Renal cortex interstitium (tissue), 15 donors: ENCODE data around the gene DYTN. TPM values are rescaled to one million over a fixed set of nuclear protein-coding genes. Genes with fewer than 3 reads are reported as not detected.
"Not testable (repeated sequence)": the region's sequence is repeated elsewhere in the genome, so short reads cannot be mapped to it uniquely, and the experiment has no call there.

Source experiments
- DNase-seq, 11 donors: peaks; one replicate each; pipeline ENCODE4 v3.0.0-alpha.2; 2013; ENCODE audit warnings: low read depth in 9 of 11, low spot score in 4 of 11; ENCODE audit errors: extremely low read depth in 1 of 11
- long read RNA-seq, 16 experiments: transcript quantifications; one replicate each; lab custom pipeline, GENCODE V29; 2026
- polyA plus RNA-seq, 3 donors: library from polyadenylated mRNA; unstranded; fragments of 120-200 nt; gene quantifications; one replicate each; pipeline ENCODE4 v1.2.1, GENCODE V29; 2013; ENCODE audit not compliant: insufficient read length in 3 of 3

DYTN gene, protein sequence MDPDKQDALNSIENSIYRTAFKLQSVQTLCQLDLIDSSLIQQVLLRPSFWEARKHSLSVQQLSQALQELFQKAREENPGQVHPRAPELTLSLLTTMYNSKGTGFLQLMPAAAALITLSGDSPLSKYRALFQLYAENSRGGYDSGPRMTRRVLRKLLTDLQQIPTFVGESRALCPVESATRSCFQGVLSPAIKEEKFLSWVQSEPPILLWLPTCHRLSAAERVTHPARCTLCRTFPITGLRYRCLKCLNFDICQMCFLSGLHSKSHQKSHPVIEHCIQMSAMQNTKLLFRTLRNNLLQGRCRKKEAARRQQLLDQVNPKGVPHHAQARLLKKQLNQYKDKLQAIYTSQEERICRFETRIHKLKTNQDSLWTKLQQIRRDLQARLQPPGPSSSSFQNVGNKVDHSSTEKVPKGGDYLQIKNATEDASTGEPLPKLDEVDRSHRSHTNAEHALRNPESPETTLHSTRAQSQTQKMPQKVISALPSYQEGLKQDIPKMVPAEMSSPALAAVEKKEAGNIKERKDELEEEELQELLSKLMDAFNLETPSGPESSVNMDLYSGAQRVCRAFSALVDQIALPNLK
- under 1 TPM in 1 of 3 donors, not detected in 2; 0.31 TPM for polyA plus RNA-seq
- long read RNA-seq, donor 1 = 0 reads
- long read RNA-seq, donor 2 = 0 reads
- long read RNA-seq, donor 3 = 0 reads
- long read RNA-seq, donor 4 = 0 reads
- long read RNA-seq, donor 5 = 0 reads
- long read RNA-seq, donor 6 = 0 reads
- long read RNA-seq, donor 7 = 0 reads
- long read RNA-seq, donor 8 = 0 reads
- long read RNA-seq, donor 9 = 0 reads
- long read RNA-seq, donor 10 = 0 reads
- long read RNA-seq, donor 11 = 0 reads
- long read RNA-seq, donor 12 = 0 reads
- long read RNA-seq, donor 13 = 0 reads
- long read RNA-seq, donor 14 = 0 reads
- long read RNA-seq, donor 15 = 0 reads
- long read RNA-seq, donor 16 = 0 reads

DNA sequence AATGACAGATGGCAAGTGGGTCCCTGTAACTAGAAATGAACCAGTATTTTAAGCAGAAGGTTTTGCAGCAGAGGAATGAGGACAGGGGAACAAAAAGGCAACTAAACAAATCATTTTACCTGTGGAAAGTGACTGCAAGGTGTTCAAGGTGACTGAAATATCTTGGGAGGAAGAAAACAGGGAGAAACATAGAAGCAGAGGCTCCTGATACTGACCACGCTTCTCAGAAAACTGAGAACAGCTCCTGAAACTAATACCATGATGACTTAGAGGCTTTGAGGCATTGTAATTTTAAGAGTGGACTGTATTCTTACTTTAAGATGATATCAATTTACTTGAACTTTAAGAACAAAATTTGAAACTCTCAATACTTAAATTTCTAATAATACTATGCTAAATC, at the start of gene DYTN:
DYTN (minus strand) TSS at position 101 of the 400 bp plus-strand sequence. CDS start 117 bp downstream, outside the sequence.
- no peak for DNase-seq

DNA sequence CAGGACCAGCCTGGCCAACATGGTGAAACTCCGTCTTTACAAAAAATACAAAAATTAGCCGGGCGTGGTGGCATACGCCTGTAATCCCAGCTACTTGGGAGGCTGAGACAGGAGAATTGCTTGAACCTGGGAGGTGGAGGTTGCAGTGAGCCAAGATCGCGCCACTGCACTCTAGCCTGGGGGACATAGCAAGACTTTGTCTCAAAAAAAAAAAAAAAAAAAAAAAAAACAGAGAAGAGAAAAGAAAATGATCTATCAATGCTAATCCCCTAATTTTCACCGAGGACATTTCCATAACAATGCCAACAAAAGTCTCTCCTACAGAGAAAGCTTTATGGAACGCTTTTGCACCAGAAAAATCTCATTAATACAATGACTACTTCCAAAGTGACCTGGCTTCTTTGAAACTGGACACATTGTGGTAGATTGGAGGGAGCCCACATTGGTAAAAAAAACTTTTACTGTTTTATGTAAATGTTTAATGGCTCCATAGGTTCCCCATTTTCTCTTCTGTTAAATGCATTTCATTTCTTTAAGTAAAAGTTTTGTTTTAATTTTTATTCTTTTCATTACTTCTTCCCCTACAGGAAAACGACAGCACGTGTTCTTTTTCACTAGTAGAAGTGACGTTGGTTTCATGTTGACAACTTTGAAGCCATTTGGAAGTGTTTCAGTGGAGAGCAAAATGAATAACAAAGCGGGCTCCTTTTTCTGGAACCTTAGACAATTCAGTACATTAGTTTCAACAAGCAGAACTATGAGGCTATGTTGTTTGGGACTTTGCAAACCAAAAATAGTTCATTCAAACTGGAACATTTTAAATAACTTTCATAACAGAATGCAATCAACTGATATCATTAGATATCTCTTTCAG, 48.1 kb upstream of the DYTN start:
- DNase-seq = no peak

- peak; percentile 78 to 98 (median 91) for DNase-seq
Observed at GRCh38 chr2:206765242-206766056, 47.3 kb upstream of the DYTN start, which contains the start of the genes FASTKD2 and MDH1B. TSS of gene FASTKD2 (plus strand) at chr2:206765606. CDS start at chr2:206766694, 1,088 bp downstream. TSS of gene MDH1B (minus strand) at chr2:206765328. CDS start at chr2:206765271, 57 bp downstream.

GRCh38 chr2:206764673-206765241, 46.6 kb upstream of the DYTN start:
- peak in 1 of 11 donors; percentile 6 for DNase-seq

DNA sequence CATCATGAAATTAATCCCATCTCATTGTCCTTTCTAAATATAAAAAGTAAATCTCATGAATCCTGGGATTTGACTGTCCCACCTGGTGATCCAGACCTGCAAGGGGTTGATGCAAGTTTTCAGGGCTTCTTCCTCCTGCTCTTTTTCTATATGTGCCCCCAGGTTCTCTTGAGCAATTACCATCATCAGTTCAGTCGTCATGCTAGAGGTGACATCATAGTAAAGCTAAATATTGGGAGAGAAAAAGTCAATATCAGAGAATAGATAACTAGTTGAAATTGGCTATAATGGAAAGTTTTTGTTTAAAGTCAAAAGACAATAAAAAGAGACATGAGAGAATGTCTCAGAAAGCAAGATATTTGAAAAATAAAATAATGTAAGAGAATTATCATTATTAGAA, 38.6 kb upstream of the DYTN start:
- no peak for DNase-seq

- DNase-seq = no peak
Observed at GRCh38 chr2:206740800-206741199, 22.6 kb upstream of the DYTN start.

DNA sequence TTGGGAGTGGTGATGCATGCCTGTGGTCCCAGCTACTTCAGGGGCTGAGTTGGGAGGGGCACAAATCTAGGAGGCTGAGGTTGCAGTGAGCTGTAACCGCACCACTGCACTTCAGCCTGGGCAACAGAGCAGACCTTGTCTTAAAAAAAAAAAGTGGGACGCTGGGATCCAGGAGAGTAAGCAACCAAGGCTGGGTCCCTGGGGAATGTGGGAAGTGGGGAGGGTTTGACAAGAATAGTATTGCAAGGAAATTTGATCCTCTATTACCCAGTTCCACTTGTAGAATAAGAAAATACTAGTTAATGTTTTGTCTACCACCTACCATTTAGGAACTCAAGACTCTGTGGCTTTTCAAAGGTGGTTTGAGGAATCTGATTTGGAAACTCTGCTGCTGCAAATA, 21.1 kb upstream of the DYTN start:
- DNase-seq = peak in 8 of 11 donors; percentile 5 to 39 (median 12)

- no peak for DNase-seq
Observed at GRCh38 chr2:206736935-206737334, 18.7 kb upstream of the DYTN start.

- DNase-seq = no peak
Observed at GRCh38 chr2:206733341-206733740, 15.1 kb upstream of the DYTN start.

- DNase-seq = no peak
Observed at GRCh38 chr2:206728277-206729199, 10.3 kb upstream of the DYTN start.

GRCh38 chr2:206727287-206727686, 9.1 kb upstream of the DYTN start:
- DNase-seq = no peak

GRCh38 chr2:206723288-206723687, 5.1 kb upstream of the DYTN start:
- no peak for DNase-seq

GRCh38 chr2:206721256-206721920, 3.2 kb upstream of the DYTN start:
- DNase-seq = no peak

GRCh38 chr2:206716623-206717022, 1.6 kb downstream of the DYTN start:
- no peak for DNase-seq

DNA sequence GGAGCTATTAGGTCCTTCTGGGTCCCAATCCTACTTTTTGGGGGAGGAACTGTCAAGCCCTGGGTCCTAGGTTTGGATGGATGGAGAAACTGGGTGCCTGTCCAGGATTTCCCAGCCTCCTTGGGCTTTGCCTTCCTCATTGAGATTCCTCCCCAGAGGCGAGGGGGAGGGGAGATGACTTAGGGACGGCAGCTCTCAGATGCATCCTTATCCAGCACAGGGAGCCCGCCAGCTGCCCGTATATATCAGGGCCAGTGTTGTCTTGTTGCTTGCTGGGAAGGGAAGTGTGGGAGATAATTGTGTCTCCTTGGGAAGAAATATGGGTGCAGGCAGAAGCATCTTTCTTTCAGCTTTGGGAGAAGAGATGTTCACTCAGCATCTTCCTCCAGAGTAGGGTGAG, 3.0 kb downstream of the DYTN start:
- DNase-seq = not testable (repeated sequence)

DNA sequence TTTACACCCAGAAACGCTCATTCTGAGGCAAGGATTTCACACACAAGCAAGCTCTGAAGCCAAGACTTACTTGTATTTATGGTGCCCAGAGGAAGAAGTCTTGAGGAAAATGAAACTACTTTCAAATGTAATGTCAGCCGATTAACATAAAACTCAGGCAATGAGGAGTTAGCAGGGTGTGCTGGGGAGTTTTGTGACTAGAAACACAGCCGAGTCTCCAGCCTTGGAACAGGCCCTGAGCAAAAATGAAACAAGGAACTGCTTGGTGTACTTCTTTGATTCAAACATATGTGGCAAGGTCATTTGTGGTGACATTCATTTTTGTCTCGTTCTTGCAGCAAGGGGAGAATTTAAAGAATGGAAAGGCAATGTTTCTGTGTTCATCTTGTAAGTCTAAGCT, 4.5 kb downstream of the DYTN start:
- DNase-seq = no peak
